Measurements from ENCODE around the gene ACAA2.

DNA sequence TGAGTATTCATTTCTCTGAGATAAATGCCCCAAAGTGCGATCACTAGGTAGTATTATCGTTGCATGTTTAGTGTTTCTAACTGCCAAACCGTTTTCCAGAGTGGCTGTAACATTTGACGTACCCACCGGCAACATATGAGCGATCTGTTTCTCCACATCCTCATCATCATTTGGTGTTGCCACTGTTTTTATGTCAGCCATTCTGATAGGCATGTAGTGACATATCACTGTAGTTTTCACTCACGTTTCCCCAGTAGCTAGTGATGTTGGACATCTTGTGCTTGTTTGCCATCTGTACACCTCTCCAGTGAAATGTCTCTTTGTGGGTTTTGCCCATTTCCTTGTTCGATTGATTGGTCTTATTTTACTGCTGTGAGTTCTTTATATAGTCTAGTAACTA is 63.8 kb downstream of the ACAA2 start:
- TF ChIP-seq, protein P1, sequence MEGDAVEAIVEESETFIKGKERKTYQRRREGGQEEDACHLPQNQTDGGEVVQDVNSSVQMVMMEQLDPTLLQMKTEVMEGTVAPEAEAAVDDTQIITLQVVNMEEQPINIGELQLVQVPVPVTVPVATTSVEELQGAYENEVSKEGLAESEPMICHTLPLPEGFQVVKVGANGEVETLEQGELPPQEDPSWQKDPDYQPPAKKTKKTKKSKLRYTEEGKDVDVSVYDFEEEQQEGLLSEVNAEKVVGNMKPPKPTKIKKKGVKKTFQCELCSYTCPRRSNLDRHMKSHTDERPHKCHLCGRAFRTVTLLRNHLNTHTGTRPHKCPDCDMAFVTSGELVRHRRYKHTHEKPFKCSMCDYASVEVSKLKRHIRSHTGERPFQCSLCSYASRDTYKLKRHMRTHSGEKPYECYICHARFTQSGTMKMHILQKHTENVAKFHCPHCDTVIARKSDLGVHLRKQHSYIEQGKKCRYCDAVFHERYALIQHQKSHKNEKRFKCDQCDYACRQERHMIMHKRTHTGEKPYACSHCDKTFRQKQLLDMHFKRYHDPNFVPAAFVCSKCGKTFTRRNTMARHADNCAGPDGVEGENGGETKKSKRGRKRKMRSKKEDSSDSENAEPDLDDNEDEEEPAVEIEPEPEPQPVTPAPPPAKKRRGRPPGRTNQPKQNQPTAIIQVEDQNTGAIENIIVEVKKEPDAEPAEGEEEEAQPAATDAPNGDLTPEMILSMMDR (conservative IDR thresholded peaks at IDR 0.05; ENCODE audit: low read depth, low read length), result no peak
- no peak for TF ChIP-seq EZH2 (IDR thresholded peaks at IDR 0.05; ENCODE audit: low read length, unreplicated experiment)
